NCI-H510A treated with DMSO at 0.1 percent for 48 hours (cell line): ENCODE results near the gene DLGAP4.

Experiments
- DNase-seq: peaks from one replicate; lab custom pipeline; 2025; lab: John Stamatoyannopoulos, UW

DLGAP4 gene

DNA sequence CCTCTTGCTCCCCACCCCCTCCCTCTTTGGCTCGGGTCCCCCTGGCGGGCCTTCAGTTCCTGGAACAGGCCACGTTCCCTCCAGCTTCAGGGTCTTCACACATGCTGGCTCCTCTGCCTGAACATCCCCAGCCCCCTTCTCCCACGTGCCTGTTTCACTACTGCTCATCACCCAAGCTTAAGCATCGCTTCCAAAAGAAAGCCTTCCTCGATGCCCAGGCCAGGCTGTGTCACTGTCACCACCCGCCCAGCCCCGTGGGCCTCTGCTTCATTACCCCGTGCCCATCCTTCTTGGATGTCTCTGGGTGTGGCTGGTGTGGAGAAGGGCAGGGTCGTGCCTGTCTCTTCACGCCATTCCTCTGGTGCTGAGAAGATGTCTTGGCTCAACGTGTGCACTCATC is 2.8 kb downstream of the DLGAP4 start:
- DNase-seq, result no peak

DNA sequence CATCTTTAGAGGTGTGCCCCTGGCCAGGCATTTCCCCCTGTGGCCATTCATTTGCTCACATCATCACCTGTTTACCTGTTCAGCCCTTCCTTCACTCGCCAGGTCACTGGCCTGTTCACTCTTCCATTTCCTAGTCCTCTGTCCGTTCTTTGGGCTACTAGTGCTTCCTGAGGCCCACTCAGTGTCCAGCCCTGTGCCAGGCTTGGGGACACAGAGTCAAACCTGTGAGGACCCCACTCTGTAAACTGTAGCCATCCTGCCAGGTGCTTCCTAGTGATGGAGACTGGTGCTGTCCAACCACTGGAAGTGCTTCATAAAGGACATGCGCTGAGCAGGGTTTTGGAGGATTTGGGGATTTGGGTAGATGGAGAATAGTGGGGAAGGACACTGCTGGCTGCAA is 3.5 kb downstream of the DLGAP4 start:
- no peak for DNase-seq

GRCh38 chr20:36310215-36310981 is 4.3 kb downstream of the DLGAP4 start:
- no peak for DNase-seq

- DNase-seq, result no peak
Observed at GRCh38 chr20:36311141-36311853, 5.2 kb downstream of the DLGAP4 start.

DNA sequence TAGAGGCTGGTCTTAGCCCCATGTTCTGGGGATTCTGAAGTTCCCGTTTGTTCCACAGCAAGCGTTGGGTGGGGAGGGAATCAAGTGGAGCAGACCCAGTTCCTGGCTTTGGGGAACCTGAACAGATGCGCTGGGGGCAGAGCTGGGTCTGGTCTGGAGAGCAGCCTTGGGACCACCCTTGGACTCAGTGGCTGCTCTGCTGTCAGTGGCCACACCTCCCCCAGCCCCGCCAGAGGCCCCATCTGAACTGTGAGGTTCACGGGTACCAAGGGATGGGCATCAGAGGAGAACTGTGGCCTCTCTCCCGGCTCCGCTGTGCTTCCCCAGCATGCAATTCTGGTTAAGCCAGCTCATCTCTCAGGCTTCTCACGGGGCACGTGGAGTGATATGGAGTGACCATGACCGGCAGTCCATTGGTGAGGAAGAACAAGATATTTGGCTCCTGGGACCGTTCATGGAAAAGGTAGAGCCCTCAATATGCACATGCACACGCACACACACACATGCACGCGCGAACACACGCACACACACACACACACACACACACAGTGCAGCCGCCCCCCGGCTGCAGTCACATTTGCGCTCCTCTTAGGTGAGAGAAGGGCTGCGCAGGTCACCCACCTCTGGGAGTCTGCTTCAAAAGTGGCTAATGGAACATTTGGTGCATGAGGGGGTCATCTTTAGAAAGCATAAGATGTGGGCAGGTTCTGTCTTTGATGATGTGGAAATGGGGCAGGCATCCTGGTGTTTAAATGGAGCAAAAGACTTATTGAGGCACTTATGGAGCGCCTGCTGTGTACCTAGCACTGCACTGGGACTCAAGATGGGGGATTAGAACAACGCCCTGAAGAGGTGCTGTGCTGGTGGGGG is 6.0 kb downstream of the DLGAP4 start:
- DNase-seq, result no peak

DNA sequence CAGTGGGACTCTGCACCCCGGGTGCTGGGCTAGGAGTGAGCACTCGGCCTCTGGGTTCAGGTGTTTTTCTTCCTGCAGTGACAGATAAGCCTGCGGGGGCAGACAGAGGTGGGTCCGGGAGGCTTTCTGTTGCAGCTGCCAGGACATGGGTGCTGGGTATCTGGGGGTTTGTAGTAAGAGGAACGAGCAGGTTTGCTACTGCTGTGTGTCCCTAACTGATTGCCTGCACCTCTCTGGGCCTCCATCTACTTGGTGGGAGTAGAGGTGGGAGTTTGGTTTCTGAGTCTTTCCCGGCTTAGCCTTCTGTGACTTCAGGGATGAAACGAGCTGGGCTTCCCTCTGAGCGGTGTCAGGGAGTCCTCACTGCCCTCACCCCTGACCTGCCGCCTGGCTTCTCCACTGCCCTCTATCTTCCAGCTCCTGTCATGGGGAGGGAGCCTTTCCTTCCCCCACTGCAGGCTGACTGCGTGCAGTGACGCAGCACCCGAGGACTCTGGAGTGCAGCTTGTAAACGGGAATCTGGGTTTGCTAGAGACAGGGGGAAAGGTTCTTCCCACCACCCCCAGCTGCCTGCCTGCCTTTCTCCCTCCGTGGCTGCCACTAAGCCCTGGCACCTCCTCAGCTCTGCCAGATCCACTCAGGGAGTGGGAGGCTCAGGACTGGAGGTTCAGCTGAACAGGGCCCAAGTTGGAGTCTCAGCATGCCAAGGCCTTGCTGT is 6.7 kb downstream of the DLGAP4 start:
- no peak for DNase-seq

DNA sequence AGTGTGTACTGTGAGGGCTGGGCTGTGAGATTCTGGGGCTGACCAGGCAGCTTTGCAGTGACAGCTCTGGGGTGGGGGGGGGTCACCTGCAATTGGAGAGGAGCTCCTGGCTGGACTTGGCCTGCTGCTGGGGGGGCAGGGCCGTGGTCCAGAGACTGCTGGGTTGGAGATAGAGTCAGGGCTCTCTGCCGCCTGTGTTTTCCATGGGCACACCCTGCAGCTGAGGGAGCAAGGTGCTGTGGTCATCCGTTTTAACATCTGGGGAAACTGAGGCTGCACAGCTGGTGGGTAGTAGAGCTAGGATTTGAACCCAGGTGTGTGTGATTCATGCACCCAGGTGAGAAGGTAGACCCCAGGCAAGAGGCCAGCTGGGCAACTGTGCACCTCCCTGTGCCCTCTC is 7.3 kb downstream of the DLGAP4 start:
- DNase-seq, result no peak

GRCh38 chr20:36313926-36314325 is 7.8 kb downstream of the DLGAP4 start:
- DNase-seq, result no peak

GRCh38 chr20:36314734-36315544 is 8.8 kb downstream of the DLGAP4 start:
- DNase-seq, result no peak

GRCh38 chr20:36315545-36316351 is 9.6 kb downstream of the DLGAP4 start:
- DNase-seq, result no peak

- DNase-seq, result no peak
Observed at GRCh38 chr20:36317675-36318074, 11.5 kb downstream of the DLGAP4 start.

GRCh38 chr20:36318166-36318565 is 12.0 kb downstream of the DLGAP4 start:
- no peak for DNase-seq

GRCh38 chr20:36319356-36320260 is 13.5 kb downstream of the DLGAP4 start:
- no peak for DNase-seq

GRCh38 chr20:36320261-36320897 is 14.2 kb downstream of the DLGAP4 start:
- DNase-seq, result no peak

- DNase-seq, result no peak
Observed at GRCh38 chr20:36320898-36321695, 15.0 kb downstream of the DLGAP4 start.

DNA sequence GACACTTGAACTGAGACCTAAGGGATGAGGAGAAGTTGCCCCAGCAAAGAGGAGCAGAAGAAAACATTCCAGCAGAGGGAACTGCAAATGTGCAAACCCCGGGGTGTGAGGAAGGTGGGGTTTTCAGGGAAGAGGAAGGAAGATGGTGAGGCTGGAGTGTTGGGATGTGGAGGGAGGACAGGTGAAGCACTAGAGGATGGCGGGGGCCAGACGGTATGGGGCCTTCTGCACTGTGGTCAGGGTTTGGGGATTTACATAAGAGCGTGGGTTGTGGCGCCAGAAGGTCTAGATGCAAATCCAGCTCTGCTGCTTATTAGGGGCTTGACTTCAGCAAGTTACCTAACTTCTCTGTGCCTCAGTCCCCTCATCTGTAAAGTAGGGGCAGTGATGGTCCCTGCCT is 16.0 kb downstream of the DLGAP4 start:
- DNase-seq, result no peak

DNA sequence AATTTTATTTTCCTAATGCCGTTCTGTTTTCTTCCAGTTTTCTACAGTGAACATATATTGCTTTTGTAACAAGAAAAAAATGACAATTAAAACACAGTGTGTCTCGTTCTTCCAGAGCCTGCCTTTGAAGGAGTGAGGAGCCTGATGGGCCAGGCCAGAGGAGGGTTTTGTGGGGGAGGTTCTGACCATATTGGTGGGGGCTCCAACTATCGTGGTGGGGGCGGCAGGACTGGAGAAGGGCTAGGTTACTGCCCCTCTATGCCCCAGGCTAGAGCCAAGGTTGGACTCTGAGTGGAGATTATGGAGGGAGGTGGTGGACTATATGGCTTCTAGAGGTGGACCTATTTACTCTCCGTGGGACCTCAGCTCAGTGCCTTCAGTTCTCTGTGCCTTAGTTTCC is 24.0 kb downstream of the DLGAP4 start:
- DNase-seq, result no peak

DNA sequence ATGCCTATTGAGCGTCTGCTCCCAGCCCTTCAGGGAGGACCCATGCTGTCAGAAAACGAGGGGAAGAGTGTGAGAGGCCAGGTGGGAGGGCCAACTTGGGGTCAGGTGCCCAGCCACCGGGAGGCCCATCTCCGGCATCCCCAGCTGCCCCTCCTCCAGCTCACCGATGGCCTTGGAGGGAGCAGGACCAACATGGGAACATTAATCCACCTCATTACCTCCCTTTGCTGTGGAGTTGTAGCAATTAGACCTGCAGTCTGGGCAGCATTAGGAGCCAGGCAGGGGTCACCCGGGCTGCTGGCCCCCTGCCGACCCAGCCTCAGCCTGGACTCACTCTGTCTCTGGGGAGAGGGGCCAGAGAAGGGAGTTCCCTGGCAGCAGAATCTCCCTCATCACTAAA is 25.1 kb downstream of the DLGAP4 start:
- no peak for DNase-seq
